HepG2 (cell line): ENCODE measurements around the gene PFDN5. TPM values are rescaled to one million over a fixed set of nuclear protein-coding genes. Genes with fewer than 3 reads are reported as not detected.

Source experiments
- FOSL2 ChIP-seq: sonication (generic); formaldehyde crosslinking; IDR thresholded peaks from 2 replicates; pipeline ENCODE4 v1.4.0; 2020; ENCODE audit warnings: missing genetic modification reagents
- GATA4 ChIP-seq: sonication (generic); IDR thresholded peaks from 2 replicates; pipeline ENCODE4 v1.6.1; 2016; ENCODE audit warnings: antibody characterized with exemption, low read depth, borderline replicate concordance
- HDAC1 ChIP-seq: sonication (generic); formaldehyde crosslinking; IDR thresholded peaks from 2 replicates; pipeline ENCODE4 v1.5.1; 2020; ENCODE audit warnings: mild to moderate bottlenecking, missing genetic modification reagents
- HDAC6 ChIP-seq: fragments of 200-600 bp; sonication (generic); IDR thresholded peaks from 2 replicates; pipeline ENCODE4 v1.7.0; 2017; ENCODE audit warnings: mild to moderate bottlenecking, antibody characterized with exemption, low read length, low read depth
- HOXD1 ChIP-seq: sonication (generic); formaldehyde crosslinking; IDR thresholded peaks from 2 replicates; pipeline ENCODE4 v1.5.0; 2020; ENCODE audit warnings: missing genetic modification reagents
- IKZF4 ChIP-seq: sonication (generic); formaldehyde crosslinking; IDR thresholded peaks from 2 replicates; pipeline ENCODE4 v1.5.1; 2020; ENCODE audit warnings: borderline replicate concordance, mild to moderate bottlenecking, low read depth, missing genetic modification reagents; ENCODE audit errors: not compliant biosample characterization
- JUNB ChIP-seq: sonication (generic); formaldehyde crosslinking; IDR thresholded peaks from 2 replicates; pipeline ENCODE4 v1.8.0; 2022; ENCODE audit warnings: missing genetic modification reagents, mild to moderate bottlenecking, borderline replicate concordance
- LBX2 ChIP-seq: sonication (generic); formaldehyde crosslinking; IDR thresholded peaks from 2 replicates; pipeline ENCODE4 v1.5.0; 2020; ENCODE audit warnings: missing genetic modification reagents, mild to moderate bottlenecking, borderline replicate concordance
- MAZ ChIP-seq, 2 experiments: sonication (generic) in 1 of 2; formaldehyde crosslinking in 1 of 2; IDR thresholded peaks; 2 replicates each; pipeline versions ENCODE4 v1.5.0 to v1.6.1; 2012 to 2020; ENCODE audit warnings: low read depth in 2 of 2, mild to moderate bottlenecking in 2 of 2, borderline replicate concordance in 1 of 2, improper control_type of control experiment in 1 of 2, low read length in 1 of 2, missing genetic modification reagents in 1 of 2, moderate library complexity in 1 of 2
- MBD4 ChIP-seq: IDR thresholded peaks from 2 replicates; pipeline ENCODE4 v1.6.1; 2012; ENCODE audit warnings: low read length, inconsistent platforms, borderline replicate concordance
- NR2F6 ChIP-seq, 2 experiments: IDR thresholded peaks; 2 replicates each; pipeline ENCODE4 v1.6.1; 2016; ENCODE audit warnings: antibody characterized with exemption in 1 of 2, mild to moderate bottlenecking in 1 of 2
- PBX3 ChIP-seq: sonication (generic); formaldehyde crosslinking; IDR thresholded peaks from 2 replicates; pipeline ENCODE4 v1.8.1; 2023; ENCODE audit warnings: missing genetic modification reagents, inconsistent platforms, borderline replicate concordance
- RCOR2 ChIP-seq: IDR thresholded peaks from 2 replicates; pipeline ENCODE4 v1.6.1; 2016; ENCODE audit warnings: missing biosample characterization, missing genetic modification reagents
- REL ChIP-seq: sonication (generic); formaldehyde crosslinking; conservative IDR thresholded peaks from 2 replicates; pipeline ENCODE4 v1.8.0; 2022; ENCODE audit warnings: mild to moderate bottlenecking, missing genetic modification reagents, moderate library complexity
- REPIN1 ChIP-seq: sonication (generic); formaldehyde crosslinking; IDR thresholded peaks from 2 replicates; pipeline ENCODE4 v1.8.0; 2022; ENCODE audit warnings: missing genetic modification reagents, low read depth, mild to moderate bottlenecking, borderline replicate concordance
- RFX3 ChIP-seq: IDR thresholded peaks from 2 replicates; pipeline ENCODE4 v1.6.1; 2016; ENCODE audit warnings: missing biosample characterization, missing genetic modification reagents
- RXRB ChIP-seq: IDR thresholded peaks from 2 replicates; pipeline ENCODE4 v1.6.1; 2016; ENCODE audit warnings: borderline replicate concordance, missing genetic modification reagents, missing compliant biosample characterization
- SMARCE1 ChIP-seq: fragments of 450-650 bp; IDR thresholded peaks from 2 replicates; pipeline ENCODE4 v1.6.1; 2017; ENCODE audit warnings: borderline replicate concordance
- SNRNP70 ChIP-seq: fragments of 200-400 bp; formaldehyde crosslinking; IDR thresholded peaks from 2 replicates; pipeline ENCODE4 v1.6.1; 2017; ENCODE audit warnings: mild to moderate bottlenecking, low read depth, low read length, moderate library complexity
- TCF12 ChIP-seq, 2 experiments: fragments of 450-650 bp in 1 of 2; sonication (generic) in 1 of 2; formaldehyde crosslinking in 1 of 2; IDR thresholded peaks; 2 replicates each; pipeline versions ENCODE4 v1.6.1 to v1.8.0; 2017 to 2022; ENCODE audit warnings: antibody characterized with exemption in 1 of 2, mild to moderate bottlenecking in 1 of 2, missing genetic modification reagents in 1 of 2, moderate library complexity in 1 of 2
- ZBTB7B ChIP-seq: sonication (generic); formaldehyde crosslinking; IDR thresholded peaks from 2 replicates; pipeline ENCODE4 v1.4.0; 2020; ENCODE audit warnings: missing genetic modification reagents
- ZNF512 ChIP-seq: sonication (generic); formaldehyde crosslinking; IDR thresholded peaks from 2 replicates; pipeline ENCODE4 v1.4.0; 2020; ENCODE audit warnings: mild to moderate bottlenecking, missing genetic modification reagents
- ZNF615 ChIP-seq: sonication (generic); formaldehyde crosslinking; IDR thresholded peaks from 2 replicates; pipeline ENCODE4 v1.5.0; 2020; ENCODE audit warnings: mild to moderate bottlenecking, missing genetic modification reagents, borderline replicate concordance
- ZNF652 ChIP-seq: IDR thresholded peaks from 2 replicates; pipeline ENCODE4 v1.6.1; 2016; ENCODE audit warnings: low read depth, borderline replicate concordance
- ZNF737 ChIP-seq: sonication (generic); formaldehyde crosslinking; IDR thresholded peaks from 2 replicates; pipeline ENCODE4 v1.5.0; 2020; ENCODE audit warnings: missing genetic modification reagents, mild to moderate bottlenecking, borderline replicate concordance
- ZSCAN20 ChIP-seq: sonication (generic); formaldehyde crosslinking; IDR thresholded peaks from 2 replicates; pipeline ENCODE4 v1.4.0; 2020; ENCODE audit warnings: missing genetic modification reagents, mild to moderate bottlenecking, borderline replicate concordance
- ZSCAN30 ChIP-seq: sonication (generic); formaldehyde crosslinking; IDR thresholded peaks from 2 replicates; pipeline ENCODE4 v1.5.0; 2020; ENCODE audit warnings: mild to moderate bottlenecking, missing genetic modification reagents
- polyA plus RNA-seq, 8 experiments: library from polyadenylated mRNA; depleted of rRNA in 3 of 8; stranded (reverse) in 7 of 8; unstranded in 1 of 8; fragments of >200 nt; fragmentation: Illumina TruSeq in 4 of 8; extraction: Trizol in 4 of 8; gene quantifications; 2 replicates each; pipeline versions ENCODE4 v1.2.1 to v1.2.3, GENCODE V29; 2011 to 2016; ENCODE audit warnings: low read depth in 4 of 8, missing spikeins in 1 of 8, mixed read lengths in 1 of 8; ENCODE audit not compliant: insufficient read depth in 1 of 8
- total RNA-seq, 5 experiments: library from RNA; depleted of rRNA; stranded (reverse); fragments of >200 nt; fragmentation: Illumina TruSeq; extraction: Trizol; gene quantifications; 2 replicates each; pipeline ENCODE4 v1.2.3, GENCODE V29; 2016; ENCODE audit warnings: low read depth in 1 of 5

Gene PFDN5
- total and polyA plus RNA-seq, 2 of the 13 experiments (the other 11 are each of a cell fraction or from before 2014, with no cell fraction given), result 449 to 462 TPM

GRCh38 chr12:53267999-53268629 is 27.2 kb upstream of the PFDN5 start, which contains the start of gene ESPL1 (continued):
- TF ChIP-seq LBX2 (CRISPR knock-in tag) (no peak), ZNF737 (CRISPR knock-in tag) (no peak), PBX3 (CRISPR knock-in tag) (no peak), SNRNP70 (no peak), MBD4 (no peak), NR2F6 (IDR thresholded peaks at IDR 0.05) (no peak), NR2F6 (CRISPR knock-in tag; IDR thresholded peaks at IDR 0.05) (no peak), ZNF615 (CRISPR knock-in tag) (no peak), ZNF512 (CRISPR knock-in tag) (no peak), RFX3 (CRISPR knock-in tag) (no peak), ZSCAN30 (CRISPR knock-in tag) (no peak), HDAC1 (CRISPR knock-in tag) (peak; percentile 90), ZSCAN20 (CRISPR knock-in tag) (no peak), ZNF652 (CRISPR knock-in tag) (no peak), REPIN1 (CRISPR knock-in tag) (peak; percentile 49; the same call in 1 of the 2 replicates), FOSL2 (CRISPR knock-in tag) (peak; percentile 35), TCF12 (IDR thresholded peaks at IDR 0.05) (no peak), TCF12 (CRISPR knock-in tag; IDR thresholded peaks at IDR 0.05) (no peak), RXRB (CRISPR knock-in tag) (peak; percentile 45; the same call in 1 of the 2 replicates), RCOR2 (CRISPR knock-in tag) (no peak), IKZF4 (no peak), HOXD1 (CRISPR knock-in tag) (no peak), ZBTB7B (CRISPR knock-in tag) (peak; percentile 94), JUNB (CRISPR knock-in tag) (no peak), REL (CRISPR knock-in tag) (no peak), GATA4 (no peak), MAZ (IDR thresholded peaks at IDR 0.05; ENCODE audit: borderline replicate concordance, low read depth, low read length) (no peak), MAZ (CRISPR knock-in tag; IDR thresholded peaks at IDR 0.05; ENCODE audit: low read depth) (no peak), SMARCE1 (no peak), HDAC6 (no peak)
